ENCODE data around the gene ABCA2.

GRCh38 chr9:136969774-136970173 is 58.3 kb downstream of the ABCA2 start:
- TF ChIP-seq CTCF (IDR thresholded peaks at IDR 0.05) (no peak), POLR2AphosphoS5 (IDR thresholded peaks at IDR 0.05; ENCODE audit: low read depth, low read length) (no peak)
